Lung (tissue), 12 donors: ENCODE measurements around the gene TBC1D2. TPM values are rescaled to one million over a fixed set of nuclear protein-coding genes. Genes with fewer than 3 reads are reported as not detected.

Experiments
- ATAC-seq: fragments of 200-7000 bp; cut with Tn5 transposase; one replicate; pipeline ENCODE4 v1.9.1; 2020; ENCODE audit warnings: moderate number of reproducible peaks; ENCODE audit not compliant: insufficient read depth, low FRiP score
- DNase-seq, 3 donors: peaks; one replicate each; pipeline ENCODE4 v3.0.0-alpha.2; 2013 to 2017
- H3K27ac ChIP-seq, 2 donors: one replicate each; pipeline ENCODE4 v1.5.1; 2013; ENCODE audit warnings: mild to moderate bottlenecking in 2 of 2, moderate library complexity in 2 of 2, control low read depth in 1 of 2, inconsistent platforms in 1 of 2, low read depth in 1 of 2, low read length in 1 of 2
- H3K27me3 ChIP-seq, 3 donors: one replicate each; pipeline ENCODE4 v1.5.1; 2013; ENCODE audit warnings: low read length in 2 of 3; ENCODE audit not compliant: control insufficient read depth in 3 of 3, insufficient read depth in 3 of 3
- H3K36me3 ChIP-seq, 4 donors: one replicate each; pipeline ENCODE4 v1.5.1; 2013; ENCODE audit warnings: low read length in 4 of 4, mild to moderate bottlenecking in 1 of 4, moderate library complexity in 1 of 4; ENCODE audit not compliant: control insufficient read depth in 4 of 4, insufficient read depth in 4 of 4
- H3K4me1 ChIP-seq, 5 donors: one replicate each; pipeline ENCODE4 v1.5.1; 2013; ENCODE audit warnings: low read length in 5 of 5, mild to moderate bottlenecking in 2 of 5, moderate library complexity in 1 of 5; ENCODE audit not compliant: control insufficient read depth in 5 of 5, insufficient read depth in 5 of 5
- H3K4me3 ChIP-seq: one replicate; pipeline ENCODE4 v1.5.1; 2013; ENCODE audit warnings: mild to moderate bottlenecking, control low read depth, moderate library complexity
- H3K9ac ChIP-seq, 2 donors: one replicate each; pipeline ENCODE4 v1.5.1; 2013; ENCODE audit warnings: low read length in 2 of 2, control low read depth in 1 of 2; ENCODE audit not compliant: insufficient read depth in 1 of 2
- H3K9me3 ChIP-seq, 4 donors: one replicate each; pipeline ENCODE4 v1.5.1; 2013; ENCODE audit warnings: low read length in 3 of 4, mild to moderate bottlenecking in 1 of 4, moderate library complexity in 1 of 4; ENCODE audit not compliant: control insufficient read depth in 4 of 4, insufficient read depth in 3 of 4
- WGBS, 2 donors: extraction: QIAGEN DNeasy Blood & Tissue Kit; methylation state at CpG; one replicate each; pipeline ENCODE4 v1.1.7; 2013; 5-methylcytosine and 5-hydroxymethylcytosine counted together
- polyA plus RNA-seq, 2 donors: library from polyadenylated mRNA; stranded (reverse); fragments of 200-250 nt; gene quantifications; one replicate each; pipeline ENCODE4 v1.2.1, GENCODE V29; 2013
- total RNA-seq, 2 donors: library from RNA; depleted of rRNA in 1 of 2; stranded (reverse); fragments of >200 nt in 1 of 2; gene quantifications; one replicate each; pipeline ENCODE4 v1.2.1, GENCODE V29; 2014 to 2021
- TF ChIP-seq, protein P1 (sequence below): IDR thresholded peaks from 2 replicates; pipeline ENCODE4 v1.5.1; 2012; ENCODE audit warnings: mild to moderate bottlenecking; ENCODE audit errors: control extremely low read depth, extremely low read depth
- donor health status: control.
- donor health status: control.
- donor health status: Bipolar disorder and iron deficiency.
- donor health status: healthy.
- donor health status: DM: yes; HTN: yes; CAD: no.

The TBC1D2 gene
- total and polyA plus RNA-seq, 4 donors = 31.3 to 73.0 (median 56.1) TPM

- no peaks in the 10 kb centered on the region for H3K27me3 ChIP-seq
- no peak overlapping the region for H3K4me3 ChIP-seq
- ATAC-seq (no peak), DNase-seq (no peak)
- 93 to 95% methylated on average over 13 of the region's 13 CpGs for WGBS, 2 donors
- no peaks in the 10 kb centered on the region for H3K36me3 ChIP-seq
- peaks cover 0 to 2% (median 0%) of the 10 kb centered on the region in 5 donors for H3K4me1 ChIP-seq
- TF ChIP-seq, protein P1, sequence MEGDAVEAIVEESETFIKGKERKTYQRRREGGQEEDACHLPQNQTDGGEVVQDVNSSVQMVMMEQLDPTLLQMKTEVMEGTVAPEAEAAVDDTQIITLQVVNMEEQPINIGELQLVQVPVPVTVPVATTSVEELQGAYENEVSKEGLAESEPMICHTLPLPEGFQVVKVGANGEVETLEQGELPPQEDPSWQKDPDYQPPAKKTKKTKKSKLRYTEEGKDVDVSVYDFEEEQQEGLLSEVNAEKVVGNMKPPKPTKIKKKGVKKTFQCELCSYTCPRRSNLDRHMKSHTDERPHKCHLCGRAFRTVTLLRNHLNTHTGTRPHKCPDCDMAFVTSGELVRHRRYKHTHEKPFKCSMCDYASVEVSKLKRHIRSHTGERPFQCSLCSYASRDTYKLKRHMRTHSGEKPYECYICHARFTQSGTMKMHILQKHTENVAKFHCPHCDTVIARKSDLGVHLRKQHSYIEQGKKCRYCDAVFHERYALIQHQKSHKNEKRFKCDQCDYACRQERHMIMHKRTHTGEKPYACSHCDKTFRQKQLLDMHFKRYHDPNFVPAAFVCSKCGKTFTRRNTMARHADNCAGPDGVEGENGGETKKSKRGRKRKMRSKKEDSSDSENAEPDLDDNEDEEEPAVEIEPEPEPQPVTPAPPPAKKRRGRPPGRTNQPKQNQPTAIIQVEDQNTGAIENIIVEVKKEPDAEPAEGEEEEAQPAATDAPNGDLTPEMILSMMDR = no peak
- H3K9me3 ChIP-seq = no peaks in the 10 kb centered on the region
- H3K27ac ChIP-seq = no peak overlapping the region
- no peak overlapping the region for H3K9ac ChIP-seq
Observed at GRCh38 chr9:98302938-98303632, 47.6 kb upstream of the TBC1D2 start.

DNA sequence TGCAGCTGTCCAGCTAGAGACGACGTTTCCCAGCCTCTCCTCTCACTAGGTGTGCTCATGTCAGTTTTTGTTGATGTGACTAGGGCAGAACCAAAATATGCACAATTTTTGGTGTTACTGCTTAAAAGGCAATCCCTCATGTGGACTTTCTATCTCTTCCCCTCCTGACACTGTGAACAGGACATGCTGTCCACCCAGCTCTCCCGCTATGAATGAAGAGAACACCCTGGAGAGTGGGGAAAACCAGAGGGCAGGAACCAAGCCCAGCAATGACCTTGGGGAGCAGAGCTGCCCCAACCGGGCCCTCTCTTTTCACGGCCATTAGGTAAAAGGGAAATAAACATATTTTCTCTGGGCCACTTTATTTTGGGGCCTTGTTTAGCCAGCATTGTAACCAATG is 46.7 kb upstream of the TBC1D2 start:
- H3K9me3 ChIP-seq = no peaks in the 10 kb centered on the region
- H3K4me3 ChIP-seq = no peak overlapping the region
- peaks cover 0 to 2% (median 0%) of the 10 kb centered on the region in 5 donors for H3K4me1 ChIP-seq
- no peak overlapping the region for H3K27ac ChIP-seq
- no peak for ATAC-seq
- H3K9ac ChIP-seq = no peak overlapping the region
- TF ChIP-seq, protein P1 = no peak
- H3K27me3 ChIP-seq = no peaks in the 10 kb centered on the region
- no peak for DNase-seq
- H3K36me3 ChIP-seq = no peaks in the 10 kb centered on the region
- WGBS, 2 donors = 73 to 87% methylated on average over 5 of the region's 5 CpGs

- no peak for ATAC-seq
- no peaks in the 10 kb centered on the region for H3K36me3 ChIP-seq
Observed at GRCh38 chr9:98300611-98301010, 45.2 kb upstream of the TBC1D2 start.

More at GRCh38 chr9:98300611-98301010, 45.2 kb upstream of the TBC1D2 start:
- H3K27me3 ChIP-seq = no peaks in the 10 kb centered on the region
- 93 to 94% methylated on average over 3 of the region's 3 CpGs for WGBS, 2 donors
- no peaks in the 10 kb centered on the region for H3K4me1 ChIP-seq
- no peak overlapping the region for H3K9ac ChIP-seq
- TF ChIP-seq, protein P1 = no peak
- H3K27ac ChIP-seq = no peak overlapping the region
- no peaks in the 10 kb centered on the region for H3K9me3 ChIP-seq
- no peak overlapping the region for H3K4me3 ChIP-seq
- DNase-seq = no peak
